NB4 (cell line): ENCODE data around the gene TMEM231.

Source experiments
- POLR2A ChIP-seq: IDR thresholded peaks from 2 replicates; pipeline ENCODE4 v1.6.1; 2011; ENCODE audit warnings: mild to moderate bottlenecking; ENCODE audit not compliant: insufficient read length; ENCODE audit errors: extremely low read depth
- TF ChIP-seq, protein P1 (sequence below): IDR thresholded peaks from one replicate; pipeline ENCODE4 v1.5.1; 2012; ENCODE audit warnings: low read depth, low read length

DNA sequence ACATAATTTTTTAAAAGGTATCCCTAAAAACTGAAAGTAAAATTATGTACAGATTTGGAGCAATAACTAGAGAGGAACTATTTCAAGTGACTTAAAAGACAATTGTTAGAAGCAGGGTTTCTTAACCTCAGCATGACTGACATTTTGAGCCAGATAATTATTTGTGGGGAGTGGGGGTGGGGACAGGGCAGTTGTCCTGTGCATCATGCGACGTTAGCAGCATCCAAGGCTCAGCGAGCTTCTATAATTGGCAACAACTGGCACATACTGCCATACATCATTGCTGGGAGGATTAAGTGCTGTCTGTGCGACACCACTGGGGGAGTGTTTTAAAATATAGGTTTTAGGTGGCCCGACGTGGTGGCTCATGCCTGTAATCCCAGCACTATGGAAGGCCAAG lies 37.3 kb upstream of the TMEM231 start:
- TF ChIP-seq, protein P1, sequence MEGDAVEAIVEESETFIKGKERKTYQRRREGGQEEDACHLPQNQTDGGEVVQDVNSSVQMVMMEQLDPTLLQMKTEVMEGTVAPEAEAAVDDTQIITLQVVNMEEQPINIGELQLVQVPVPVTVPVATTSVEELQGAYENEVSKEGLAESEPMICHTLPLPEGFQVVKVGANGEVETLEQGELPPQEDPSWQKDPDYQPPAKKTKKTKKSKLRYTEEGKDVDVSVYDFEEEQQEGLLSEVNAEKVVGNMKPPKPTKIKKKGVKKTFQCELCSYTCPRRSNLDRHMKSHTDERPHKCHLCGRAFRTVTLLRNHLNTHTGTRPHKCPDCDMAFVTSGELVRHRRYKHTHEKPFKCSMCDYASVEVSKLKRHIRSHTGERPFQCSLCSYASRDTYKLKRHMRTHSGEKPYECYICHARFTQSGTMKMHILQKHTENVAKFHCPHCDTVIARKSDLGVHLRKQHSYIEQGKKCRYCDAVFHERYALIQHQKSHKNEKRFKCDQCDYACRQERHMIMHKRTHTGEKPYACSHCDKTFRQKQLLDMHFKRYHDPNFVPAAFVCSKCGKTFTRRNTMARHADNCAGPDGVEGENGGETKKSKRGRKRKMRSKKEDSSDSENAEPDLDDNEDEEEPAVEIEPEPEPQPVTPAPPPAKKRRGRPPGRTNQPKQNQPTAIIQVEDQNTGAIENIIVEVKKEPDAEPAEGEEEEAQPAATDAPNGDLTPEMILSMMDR = no peak
- no peak for TF ChIP-seq POLR2A
